Tibial nerve (tissue), 4 donors: ENCODE data around the gene SAPCD2. TPM values are rescaled to one million over a fixed set of nuclear protein-coding genes. Genes with fewer than 3 reads are reported as not detected.

Experiments used
- DNase-seq, 2 donors: peaks; one replicate each; pipeline ENCODE4 v3.0.0-alpha.2; 2019; ENCODE audit warnings: low spot score in 2 of 2
- H3K27ac ChIP-seq, 4 donors: fragments of 200-600 bp; sonication (generic) in 3 of 4; one replicate each; pipeline ENCODE4 v1.5.1; 2017 to 2019; ENCODE audit warnings: mild to moderate bottlenecking in 1 of 4
- H3K27me3 ChIP-seq, 2 donors: fragments of 200-600 bp; sonication (generic) in 1 of 2; one replicate each; pipeline versions ENCODE4 v1.5.1 to v1.6.0; 2017 to 2019
- H3K36me3 ChIP-seq, 3 donors: fragments of 200-600 bp; sonication (generic); one replicate each; pipeline ENCODE4 v1.5.1; 2018 to 2019
- H3K4me1 ChIP-seq, 4 donors: fragments of 200-600 bp; sonication (generic) in 3 of 4; one replicate each; pipeline ENCODE4 v1.5.1; 2017 to 2019
- H3K4me3 ChIP-seq, 4 donors: fragments of 200-600 bp; sonication (generic) in 3 of 4; one replicate each; pipeline ENCODE4 v1.5.1; 2017 to 2019; ENCODE audit warnings: mild to moderate bottlenecking in 1 of 4, moderate library complexity in 1 of 4
- H3K9me3 ChIP-seq, 4 donors: fragments of 200-600 bp; sonication (generic) in 3 of 4; one replicate each; pipeline ENCODE4 v1.5.1; 2017 to 2019
- CTCF ChIP-seq, 5 experiments: fragments of 200-600 bp in 3 of 5; fragments of 450-650 bp in 2 of 5; sonication (generic) in 3 of 5; IDR thresholded peaks; one replicate each; pipeline ENCODE4 v1.5.1; 2016 to 2019; ENCODE audit warnings: antibody characterized with exemption in 5 of 5, mild to moderate bottlenecking in 3 of 5, moderate library complexity in 2 of 5
- EP300 ChIP-seq, 2 donors: sonication (generic); formaldehyde crosslinking; IDR thresholded peaks; one replicate each; pipeline ENCODE4 v1.6.1; 2017; ENCODE audit warnings: antibody characterized with exemption in 2 of 2, mild to moderate bottlenecking in 1 of 2
- POLR2A ChIP-seq, 2 donors: fragments of 450-650 bp; IDR thresholded peaks; one replicate each; pipeline ENCODE4 v1.6.1; 2017; ENCODE audit warnings: antibody characterized with exemption in 2 of 2, mild to moderate bottlenecking in 2 of 2, moderate library complexity in 2 of 2
- WGBS, 2 donors: methylation state at CpG; one replicate each; pipeline ENCODE4 v1.1.5; 2018; 5-methylcytosine and 5-hydroxymethylcytosine counted together
- total RNA-seq, 4 donors: library from RNA; depleted of rRNA; stranded (reverse); fragments of >200 nt; gene quantifications; one replicate each; pipeline ENCODE4 v1.1.0, GENCODE V29; 2016

The SAPCD2 gene
- total RNA-seq, 4 donors from 2014 or later = 0.22 to 0.90 TPM; not detected in 2

GRCh38 chr9:137049544-137050449, 20.6 kb downstream of the SAPCD2 start:
- Histone ChIP-seq H3K27ac (peak overlapping the region in 1 of 4 donors; percentile 37), H3K4me3 (no peak overlapping the region), H3K27me3 (peaks cover 0 to 39% of the 10 kb centered on the region in 2 donors), H3K4me1 (peaks cover under 1 to 69% (median 33%) of the 10 kb centered on the region in 4 donors), H3K9me3 (no peaks in the 10 kb centered on the region), H3K36me3 (no peaks in the 10 kb centered on the region)
- peak in 1 of 2 donors; percentile 57 for DNase-seq
- TF ChIP-seq POLR2A (IDR thresholded peaks at IDR 0.05) (no peak), CTCF (IDR thresholded peaks at IDR 0.05) (peak; percentile 35 to 71 (median 41)), EP300 (IDR thresholded peaks at IDR 0.05) (no peak)
- 55 to 60% methylated on average over 25 to 37 of the region's 38 CpGs for WGBS, 2 donors

DNA sequence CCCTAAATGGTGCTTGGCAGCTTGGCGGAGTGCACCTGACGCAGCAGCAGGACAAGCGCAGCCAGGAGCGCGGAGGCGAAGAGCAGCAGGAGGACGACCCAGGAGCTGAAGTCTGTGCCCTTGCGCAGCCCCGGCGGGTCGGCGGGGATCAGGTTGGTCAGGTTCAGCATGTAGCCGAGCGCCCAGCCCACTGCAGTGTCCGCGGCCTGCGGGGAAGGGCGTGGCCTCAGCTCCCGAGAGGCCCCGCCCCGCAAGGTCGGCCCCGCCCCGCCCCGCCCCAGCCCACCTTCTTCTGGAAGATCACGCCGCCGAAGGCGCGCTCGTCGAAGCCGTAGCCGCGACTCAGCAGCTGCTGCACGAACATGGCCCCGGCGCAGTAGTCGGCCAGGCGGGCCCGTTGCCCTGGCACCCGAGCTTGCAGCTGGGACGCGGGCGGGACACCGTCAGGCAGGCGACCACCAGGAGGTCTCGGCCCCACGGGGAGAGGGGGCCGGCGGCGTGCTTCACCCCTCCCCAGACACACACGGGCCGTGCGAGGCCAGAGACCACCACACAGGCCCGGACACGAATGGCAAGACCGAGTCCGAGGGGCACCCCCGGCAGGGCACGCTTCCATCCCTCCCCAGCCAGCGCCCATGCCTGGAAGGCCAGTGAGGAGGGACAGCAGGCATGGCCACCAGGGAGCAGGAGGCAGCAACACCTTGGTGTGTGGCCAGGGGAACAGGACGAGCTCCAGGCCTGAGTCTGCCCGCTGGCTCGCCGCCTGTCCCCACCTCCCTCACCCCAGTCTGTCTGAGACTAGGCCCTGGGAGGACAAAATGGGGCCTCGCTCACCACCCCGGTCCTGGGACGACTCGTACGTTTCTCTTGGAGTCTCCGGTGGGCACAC, 21.5 kb downstream of the SAPCD2 start:
- Histone ChIP-seq H3K4me3 (no peak overlapping the region), H3K27ac (no peak overlapping the region), H3K4me1 (peaks cover 0 to 69% (median 33%) of the 10 kb centered on the region in 4 donors), H3K36me3 (no peaks in the 10 kb centered on the region), H3K9me3 (no peaks in the 10 kb centered on the region), H3K27me3 (peaks cover 0 to 34% of the 10 kb centered on the region in 2 donors)
- no peak for DNase-seq
- 55 to 74% methylated on average over 40 to 43 of the region's 72 CpGs for WGBS, 2 donors
- TF ChIP-seq POLR2A (IDR thresholded peaks at IDR 0.05) (no peak), EP300 (IDR thresholded peaks at IDR 0.05) (no peak), CTCF (IDR thresholded peaks at IDR 0.05) (no peak)

GRCh38 chr9:137046088-137046787, 24.1 kb downstream of the SAPCD2 start, which contains the start of gene NPDC1:
TSS of gene NPDC1 (minus strand) at chr9:137046177. CDS start at chr9:137045989, 188 bp downstream.
- peak within 1 kb of the TSS in 3 of 4 donors; percentile 51 to 75 (median 56) for H3K27ac ChIP-seq

More at GRCh38 chr9:137046088-137046787, 24.1 kb downstream of the SAPCD2 start, which contains the start of gene NPDC1:
- Histone ChIP-seq H3K9me3 (no peaks in the 10 kb centered on the region), H3K27me3 (peaks cover 0 to 19% of the 10 kb centered on the region in 2 donors), H3K36me3 (peaks cover 0 to 9% (median 0%) of the 10 kb centered on the region in 3 donors), H3K4me3 (peak within 1 kb of the TSS; percentile 25 to 76 (median 60)), H3K4me1 (peaks cover 0 to 55% (median 25%) of the 10 kb centered on the region in 4 donors)
- 0% methylated on average over 33 to 57 of the region's 57 CpGs for WGBS, 2 donors
- peak in 1 of 2 donors; percentile 78 for DNase-seq
- peak; percentile 84 to 94 (median 91) for TF ChIP-seq CTCF (IDR thresholded peaks at IDR 0.05)
- no peak for TF ChIP-seq POLR2A (IDR thresholded peaks at IDR 0.05)
